ENCODE results near the gene CAMTA1.
"Not testable (repeated sequence)": the region's sequence is repeated elsewhere in the genome, so short reads cannot be mapped to it uniquely, and the experiment has no call there.

CAMTA1 gene

DNA sequence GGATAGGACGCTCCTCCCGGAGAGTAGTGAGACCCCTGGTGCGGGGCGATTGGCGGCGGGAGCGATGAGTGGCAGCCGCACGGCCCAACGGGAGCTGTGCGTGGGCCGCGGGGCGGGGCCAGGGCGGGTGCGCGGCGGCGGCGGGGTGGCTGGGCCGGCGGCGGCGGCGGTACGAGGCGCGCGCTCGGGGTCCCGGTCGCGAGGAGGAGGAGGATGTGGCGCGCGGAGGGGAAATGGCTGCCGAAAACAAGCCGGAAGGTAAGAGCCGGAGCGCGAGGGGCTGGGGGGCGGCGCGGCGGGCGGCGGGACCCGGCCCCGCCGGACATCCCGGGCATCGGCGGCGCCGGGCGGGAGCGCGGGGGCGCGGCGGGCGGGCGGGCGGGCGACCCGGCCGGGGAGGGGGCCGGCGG, at the start of gene CAMTA1:
TSS of gene CAMTA1 (plus strand) at position 137 of the 410 bp plus-strand sequence. CDS start at position 214, 77 bp downstream.
- DNase-seq (ENCODE audit: low spot score): no peak

DNA sequence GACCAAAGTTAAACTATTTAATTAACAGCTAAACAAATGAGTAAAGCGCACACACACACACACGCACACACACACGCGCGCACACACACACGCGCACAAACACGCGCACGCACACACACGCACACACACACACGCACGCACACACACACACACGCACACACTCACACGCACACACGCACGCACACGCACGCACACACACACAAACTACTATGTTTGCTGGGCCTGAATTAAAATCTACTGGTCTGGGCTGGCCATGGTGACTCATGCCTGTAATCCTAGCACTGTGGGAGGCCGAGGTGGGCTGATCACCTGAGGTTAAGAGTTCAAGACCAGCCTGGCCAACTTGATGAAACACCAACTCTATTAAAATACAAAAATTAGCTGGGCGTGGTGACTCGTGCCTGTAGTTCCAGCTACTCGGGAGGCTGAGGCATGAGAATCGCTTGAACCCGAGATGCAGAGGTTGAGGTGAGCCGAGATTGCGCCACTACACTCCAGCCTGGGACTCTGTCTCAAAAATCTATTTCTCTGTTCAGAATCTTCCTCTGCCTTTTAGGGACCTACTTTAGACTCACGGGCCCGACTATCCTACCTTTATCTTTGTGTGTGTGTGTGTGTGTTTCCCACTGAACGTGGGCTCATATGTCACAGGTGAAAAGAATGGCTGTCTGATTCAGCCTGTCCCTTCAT, 46.1 kb upstream of the CAMTA1 start:
- DNase-seq (ENCODE audit: low spot score): no peak

DNA sequence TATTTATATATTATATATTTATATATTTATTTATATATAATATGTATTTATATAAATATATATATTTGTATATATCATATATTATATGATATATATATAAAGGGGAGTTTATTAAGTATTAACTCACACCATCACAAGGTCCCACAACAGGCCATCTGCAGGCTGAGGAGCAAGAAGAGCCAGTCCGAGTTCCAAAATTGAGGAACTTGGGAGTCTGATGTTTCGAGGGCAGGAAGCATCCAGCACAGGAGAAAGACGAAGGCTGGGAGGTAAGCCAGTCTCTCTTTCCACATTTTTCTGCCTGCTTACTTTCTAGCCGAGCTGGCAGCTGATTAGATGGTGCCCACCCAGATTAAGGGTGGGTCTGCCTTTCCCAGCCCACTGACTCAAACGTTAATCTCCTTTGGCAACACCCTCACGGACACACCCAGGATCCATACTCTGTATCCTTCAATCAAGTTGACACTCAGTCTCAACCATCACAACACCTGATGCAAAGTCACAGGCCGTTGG, 42.5 kb upstream of the CAMTA1 start:
- not testable (repeated sequence) for DNase-seq (ENCODE audit: low spot score)

- peak; percentile 89 for DNase-seq (ENCODE audit: low spot score)
Measured at GRCh38 chr1:6743189-6744101, 41.8 kb upstream of the CAMTA1 start.

DNA sequence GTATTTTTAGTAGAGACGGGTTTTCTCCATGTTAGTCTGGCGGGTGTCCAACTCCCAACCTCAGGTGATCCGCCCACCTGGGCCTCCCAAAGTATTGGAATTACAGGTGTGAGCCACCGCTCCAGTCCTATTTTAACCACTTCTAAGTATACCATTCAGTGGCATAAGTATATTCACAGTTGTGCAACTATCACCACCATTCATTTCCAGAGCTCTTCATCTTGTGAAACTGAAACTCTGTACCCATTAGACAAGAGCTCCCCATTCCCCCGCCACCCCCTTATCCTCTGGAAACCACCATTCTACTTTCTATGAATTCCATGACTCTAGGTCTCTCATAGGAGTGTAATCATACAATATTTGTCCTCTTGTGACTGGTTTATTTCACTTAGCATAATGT, 40.2 kb upstream of the CAMTA1 start:
- DNase-seq (ENCODE audit: low spot score): no peak

DNA sequence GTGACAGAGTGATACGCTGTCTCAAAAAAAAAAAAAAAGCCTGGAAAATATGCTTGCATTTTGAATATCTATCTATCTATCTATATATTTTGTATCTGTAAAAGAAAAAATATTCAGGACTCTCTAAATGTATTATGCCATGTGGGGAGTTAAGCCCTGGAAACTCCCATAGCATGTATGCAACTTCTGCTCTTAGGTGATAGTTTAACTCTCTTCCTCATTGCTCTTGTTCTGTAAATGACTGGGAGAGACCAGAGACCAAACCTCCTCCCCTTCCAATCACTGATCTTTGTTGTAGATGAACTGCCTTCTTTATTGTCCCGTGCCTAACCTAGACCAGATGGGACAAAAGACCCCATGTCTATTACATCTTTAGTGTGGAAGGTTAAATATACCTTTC, 37.6 kb upstream of the CAMTA1 start:
- DNase-seq (ENCODE audit: low spot score): no peak

- no peak for DNase-seq (ENCODE audit: low spot score)
Measured at GRCh38 chr1:6750490-6750889, 34.8 kb upstream of the CAMTA1 start.

DNA sequence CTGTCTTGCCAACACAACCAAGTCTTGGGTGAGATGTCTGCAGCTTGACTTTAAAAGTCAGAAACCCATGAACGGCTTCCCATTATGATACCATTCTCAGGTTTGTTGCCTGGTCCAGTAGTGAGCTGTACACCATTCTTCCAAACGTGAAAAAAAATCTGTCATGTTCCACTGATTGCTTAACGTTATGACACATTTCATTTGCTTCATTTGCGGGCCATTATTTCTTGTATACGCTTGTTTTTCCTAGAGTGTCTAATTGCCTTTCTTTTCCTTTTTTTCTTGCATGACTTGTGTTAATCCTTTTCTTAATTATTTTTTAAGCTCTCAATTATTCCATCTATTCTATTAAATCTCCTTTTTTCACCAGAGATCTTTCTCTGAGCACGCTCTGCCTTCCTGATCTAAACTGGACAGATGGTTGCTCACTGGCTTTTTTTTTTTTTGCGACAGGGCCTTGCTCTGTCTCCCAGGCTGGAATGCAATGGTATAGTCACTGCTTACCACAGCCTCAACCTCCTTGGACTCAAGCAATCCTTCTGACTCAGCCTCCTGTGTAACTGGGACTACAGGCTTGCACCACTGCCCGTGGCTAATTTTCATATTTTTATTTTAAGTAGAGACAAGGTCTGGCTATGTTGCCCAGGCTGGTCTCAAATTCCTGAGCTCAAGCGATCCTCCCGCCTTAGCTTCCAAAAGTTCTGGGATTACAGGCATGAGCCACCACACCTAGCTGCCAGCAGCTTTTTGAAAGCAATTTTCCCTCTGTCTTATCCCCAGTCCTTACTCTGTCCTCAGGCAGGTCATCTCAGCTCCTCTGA, 31.7 kb upstream of the CAMTA1 start:
- DNase-seq (ENCODE audit: low spot score): no peak

GRCh38 chr1:6756457-6756856, 28.8 kb upstream of the CAMTA1 start:
- no peak for DNase-seq (ENCODE audit: low spot score)

GRCh38 chr1:6757719-6758435, 27.4 kb upstream of the CAMTA1 start:
- no peak for DNase-seq (ENCODE audit: low spot score)

GRCh38 chr1:6761196-6761737, 24.0 kb upstream of the CAMTA1 start:
- no peak for DNase-seq (ENCODE audit: low spot score)

GRCh38 chr1:6762060-6762459, 23.2 kb upstream of the CAMTA1 start:
- DNase-seq (ENCODE audit: low spot score): no peak

GRCh38 chr1:6770751-6771440, 14.4 kb upstream of the CAMTA1 start:
- peak; percentile 46 for DNase-seq (ENCODE audit: low spot score)

DNA sequence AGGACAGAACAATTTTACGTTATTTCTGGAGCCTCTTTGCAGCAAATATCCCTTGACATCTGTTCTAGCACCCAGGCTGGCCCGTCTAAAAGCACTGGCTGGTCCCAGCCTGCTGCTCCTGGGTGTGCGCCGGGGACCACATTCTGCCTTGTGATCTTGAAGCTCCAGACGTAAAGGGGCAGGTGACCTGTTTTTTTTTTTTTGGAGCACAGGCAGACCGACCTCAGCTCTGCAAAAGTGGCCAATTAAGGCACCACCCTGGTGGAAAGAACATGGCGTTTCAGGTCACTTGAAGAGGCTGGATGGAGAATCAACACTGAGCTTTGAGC, 13.8 kb upstream of the CAMTA1 start:
- no peak for DNase-seq (ENCODE audit: low spot score)

DNA sequence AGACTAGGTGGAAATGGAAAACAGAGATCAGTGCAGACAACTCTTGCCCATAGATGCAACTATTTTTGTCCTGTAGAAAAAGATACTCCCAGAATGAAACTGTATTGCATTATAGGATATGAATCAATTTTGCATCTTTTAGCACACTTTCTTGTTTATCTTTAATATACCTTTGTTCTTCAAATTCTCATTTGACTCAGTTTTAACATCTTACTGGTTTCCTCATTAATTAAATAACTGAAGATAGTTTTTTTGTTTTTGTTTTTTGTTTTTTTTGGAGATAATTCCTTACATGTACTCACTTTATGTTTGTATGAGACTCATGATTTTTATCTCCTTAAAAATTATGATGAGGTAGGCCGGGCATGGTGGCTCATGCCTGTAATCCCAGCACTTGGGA, 10.9 kb upstream of the CAMTA1 start:
- DNase-seq (ENCODE audit: low spot score): no peak

DNA sequence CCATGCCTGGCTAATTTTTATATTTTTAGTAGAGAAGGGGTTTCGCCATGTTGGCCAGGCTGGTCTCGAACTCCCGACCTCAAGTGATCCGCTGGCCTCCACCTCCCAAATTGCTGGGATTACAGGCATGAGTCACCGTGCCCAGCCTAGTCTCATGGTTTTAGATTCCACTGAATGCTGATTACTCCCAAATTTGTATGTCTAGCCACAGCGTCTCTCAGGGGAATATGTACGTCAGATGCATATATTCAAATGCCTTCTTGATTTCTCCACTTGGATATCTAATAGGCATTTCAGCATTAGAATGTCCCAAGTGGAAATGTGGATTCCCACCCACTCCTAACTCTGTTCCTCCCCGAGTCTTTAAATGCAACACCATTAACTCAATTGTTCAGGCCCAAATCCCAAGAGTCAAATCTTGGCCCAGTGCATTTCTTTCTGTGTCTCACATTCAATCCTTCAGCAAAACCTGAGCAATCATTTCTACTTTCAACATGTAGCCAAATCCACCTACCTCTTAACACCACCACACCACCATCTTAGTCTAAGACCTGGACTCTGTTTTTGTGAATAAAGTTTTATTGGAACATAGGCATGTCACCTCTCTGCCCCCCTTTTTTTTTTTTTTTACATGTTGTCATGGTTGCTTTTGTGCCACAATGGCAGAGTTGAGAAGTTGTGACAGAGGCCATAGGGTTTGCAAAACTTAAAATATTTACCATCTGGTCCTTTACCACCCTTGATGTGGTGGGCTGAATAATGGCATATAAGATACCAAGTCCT, 9.8 kb upstream of the CAMTA1 start:
- no peak for DNase-seq (ENCODE audit: low spot score)

GRCh38 chr1:6776389-6776788, 8.9 kb upstream of the CAMTA1 start:
- no peak for DNase-seq (ENCODE audit: low spot score)

GRCh38 chr1:6776895-6777294, 8.4 kb upstream of the CAMTA1 start:
- no peak for DNase-seq (ENCODE audit: low spot score)

GRCh38 chr1:6777813-6778212, 7.4 kb upstream of the CAMTA1 start:
- DNase-seq (ENCODE audit: low spot score): no peak
